HG02678 (cell line): ENCODE measurements around the gene ATP5MG.

Source experiments
- ATAC-seq: cut with Tn5 transposase; IDR thresholded peaks from one replicate; pipeline ENCODE4 v1.9.1; 2021; ENCODE audit warnings: mild to moderate bottlenecking, moderate library complexity; ENCODE audit not compliant: unreplicated experiment

The ATP5MG gene

DNA sequence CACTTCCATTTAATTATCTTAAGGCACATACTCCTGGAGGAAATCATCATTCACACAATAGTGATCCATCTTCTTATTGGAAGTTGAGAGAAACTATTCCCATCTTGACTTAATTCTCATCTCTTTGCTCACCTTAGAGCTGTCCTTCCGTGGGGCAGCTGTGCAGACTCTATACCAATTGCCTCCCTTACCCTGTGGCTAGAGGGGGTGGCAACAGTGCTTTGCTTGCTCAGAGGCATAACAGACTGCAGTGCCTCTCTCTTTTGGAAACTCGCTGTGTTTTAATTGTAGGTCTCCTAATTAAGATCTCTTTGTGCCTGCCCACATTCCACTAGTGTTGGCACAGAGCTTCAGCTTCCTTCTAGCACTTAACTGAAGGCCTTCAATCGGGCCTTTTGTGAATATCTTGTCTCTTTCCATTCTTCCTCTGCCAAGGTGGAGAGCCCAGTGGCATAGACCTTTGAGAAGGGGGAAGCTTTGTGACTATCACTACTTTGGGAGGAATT lies 40.4 kb downstream of the ATP5MG start:
- ATAC-seq: no peak

DNA sequence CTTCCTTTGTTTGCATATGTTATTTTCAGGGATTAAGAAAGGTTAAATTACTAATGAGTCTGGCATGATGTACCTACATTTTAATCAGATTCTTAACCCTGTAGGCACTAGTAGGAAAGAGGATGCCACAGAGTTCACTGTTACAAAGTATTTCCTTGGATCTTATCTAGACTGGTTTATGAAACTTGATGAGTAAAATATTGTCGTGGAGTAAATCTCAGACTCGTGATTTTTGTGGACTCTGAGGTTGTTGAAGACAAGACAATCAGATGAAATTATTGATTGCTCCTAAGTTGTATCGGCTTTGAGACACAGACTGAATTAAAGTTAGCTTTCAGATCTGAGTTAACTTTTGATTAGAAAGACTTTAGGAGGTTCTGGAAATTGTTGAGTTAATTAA lies 40.9 kb downstream of the ATP5MG start:
- no peak for ATAC-seq

DNA sequence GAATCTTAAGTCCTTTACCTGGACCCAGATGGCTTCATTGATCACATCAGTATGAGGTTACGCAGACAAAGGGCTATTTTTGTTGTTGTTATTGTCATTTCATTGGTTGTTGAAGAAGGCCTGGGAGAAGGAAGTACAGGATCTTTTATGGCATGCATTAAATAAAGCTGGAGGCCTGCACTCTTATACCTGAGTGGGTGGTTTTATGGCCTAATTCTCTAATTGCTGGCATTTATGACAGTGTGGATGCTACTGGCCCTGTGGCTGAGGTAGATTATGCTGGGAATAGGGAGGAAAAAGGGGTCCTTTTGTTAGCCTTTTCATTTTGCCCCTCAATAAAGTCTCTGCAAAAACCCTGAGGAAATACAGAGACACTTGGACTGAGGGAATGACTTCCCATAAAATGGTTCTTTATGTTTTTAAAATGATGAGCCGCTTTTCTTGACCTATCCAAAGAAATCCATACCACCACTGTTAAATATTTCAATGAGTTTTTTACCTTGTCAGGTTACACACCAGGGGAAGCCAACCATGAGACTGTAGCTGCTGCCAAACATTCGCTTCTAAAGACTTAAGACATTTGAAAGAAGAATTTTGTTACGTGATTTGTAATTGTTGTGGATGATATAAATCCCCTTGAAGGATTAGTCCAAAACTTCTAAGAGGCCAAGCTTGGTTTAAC lies 41.6 kb downstream of the ATP5MG start:
- ATAC-seq: no peak

DNA sequence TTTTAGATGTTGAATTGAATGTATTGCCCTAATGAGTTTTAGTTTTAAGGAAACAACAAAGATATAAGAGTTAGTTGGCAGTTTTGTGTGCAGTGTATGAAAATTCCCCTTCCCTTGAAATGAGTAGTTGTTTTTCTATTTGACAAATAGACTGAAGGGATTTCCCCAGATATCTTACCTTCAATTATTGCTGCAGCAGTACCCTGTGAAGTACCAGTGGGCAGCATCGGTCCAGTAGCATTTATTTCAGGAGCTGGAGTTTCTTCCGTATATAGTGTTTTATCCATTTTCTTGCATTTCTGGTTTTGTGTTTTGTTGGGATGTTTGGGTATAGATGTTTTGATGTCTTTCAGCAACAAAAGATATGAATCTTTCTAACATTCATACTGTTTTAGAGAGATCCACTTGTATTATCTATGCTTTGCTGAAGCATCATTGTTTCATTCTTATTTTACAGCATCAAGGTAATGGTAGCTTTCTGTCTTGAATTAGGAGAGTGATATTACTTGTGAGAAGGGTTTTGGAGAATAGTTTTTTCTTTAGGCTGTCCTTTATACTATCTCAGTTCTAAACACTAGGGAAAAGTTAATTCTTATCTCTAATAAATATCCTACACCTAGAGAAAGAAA lies 42.3 kb downstream of the ATP5MG start:
- no peak for ATAC-seq

DNA sequence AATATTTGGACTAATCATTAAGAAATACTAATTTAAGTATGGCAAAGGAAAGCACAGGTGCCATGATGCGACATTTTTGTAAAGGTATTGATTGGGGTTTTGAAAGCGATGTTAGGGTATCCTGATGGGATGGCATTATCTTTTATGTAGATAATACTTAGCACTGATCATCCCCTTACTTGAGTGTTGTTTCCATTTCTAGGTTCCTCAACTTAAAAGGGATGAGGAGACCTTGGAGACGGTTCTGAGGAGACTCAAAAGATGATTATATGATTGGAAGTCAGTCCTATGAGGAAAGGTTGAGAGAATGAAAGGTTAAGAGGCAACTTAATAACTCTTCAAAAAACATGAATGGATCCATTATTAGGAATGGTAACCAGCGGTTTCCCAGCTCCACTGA lies 46.0 kb downstream of the ATP5MG start:
- no peak for ATAC-seq

DNA sequence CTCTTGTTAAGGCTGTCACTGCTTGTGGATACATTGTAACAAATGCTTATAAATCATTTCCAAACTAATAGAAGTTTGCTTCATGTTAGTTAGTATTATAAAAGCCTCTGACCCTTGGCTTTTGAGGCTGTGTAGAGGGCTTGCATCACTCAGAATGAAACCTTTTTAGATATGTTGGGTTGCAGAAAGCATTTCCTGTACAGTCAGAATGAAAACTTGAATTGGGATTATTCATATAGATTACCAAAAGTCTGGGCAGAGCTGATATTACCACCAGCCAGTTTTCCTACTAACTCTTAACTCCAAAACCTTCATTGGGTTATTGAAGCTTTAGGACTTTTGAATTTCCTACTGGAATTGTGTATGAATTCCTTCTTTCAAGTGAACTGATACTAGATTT lies 46.9 kb downstream of the ATP5MG start:
- peak; percentile 74 for ATAC-seq

DNA sequence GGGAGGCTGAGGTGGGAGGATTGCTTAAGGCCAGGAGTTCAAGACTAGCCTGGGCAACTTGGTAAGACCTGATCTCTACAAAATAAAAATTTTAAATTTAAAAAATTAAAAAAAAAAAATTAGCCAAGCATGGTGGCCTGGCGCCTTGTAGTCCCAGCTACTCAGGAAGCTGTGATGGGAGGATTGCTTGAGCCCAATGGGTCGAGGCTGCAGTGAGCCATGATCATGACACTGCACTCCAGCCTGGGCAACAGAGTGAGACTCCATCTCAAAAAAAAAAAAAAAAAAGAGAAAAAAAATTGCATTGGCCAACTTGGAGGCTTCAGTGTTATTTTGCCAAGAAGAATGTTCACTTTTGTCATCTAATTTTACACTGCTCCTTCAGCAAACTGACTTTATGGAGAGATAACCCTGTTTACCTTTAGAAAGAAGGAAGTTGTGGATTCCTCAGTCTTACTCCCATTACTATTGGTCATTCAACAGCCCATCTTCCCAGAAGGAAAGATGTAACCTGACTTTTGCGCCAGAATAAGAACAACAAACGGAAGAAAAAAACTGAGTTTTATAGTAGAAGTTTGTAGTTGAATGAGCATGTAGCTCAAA lies 48.0 kb downstream of the ATP5MG start:
- no peak for ATAC-seq

DNA sequence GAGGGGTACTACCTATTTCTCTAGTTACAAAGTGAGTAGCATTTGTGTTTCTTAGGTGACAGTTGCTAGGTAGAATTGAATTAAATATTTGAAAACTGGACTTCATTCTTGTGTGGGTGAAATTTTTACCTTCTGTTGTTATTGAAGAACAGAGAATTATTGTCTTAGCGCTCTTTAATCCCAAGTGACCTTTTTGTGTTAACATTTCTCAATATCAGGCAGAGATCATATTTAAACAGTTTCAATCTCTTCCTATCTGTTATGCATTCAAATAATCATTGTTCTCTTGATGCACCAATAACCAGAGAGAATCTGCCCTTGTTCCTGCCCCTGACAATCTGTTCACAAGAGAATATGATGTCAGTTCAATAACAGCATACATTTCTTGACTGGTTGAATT lies 49.0 kb downstream of the ATP5MG start:
- ATAC-seq: no peak
